ENCODE results near the gene RAB40A. TPM values are rescaled to one million over a fixed set of nuclear protein-coding genes. Genes with fewer than 3 reads are reported as not detected.

Gene RAB40A
- total RNA-seq, 1 experiment from 2014 or later: not detected

DNA sequence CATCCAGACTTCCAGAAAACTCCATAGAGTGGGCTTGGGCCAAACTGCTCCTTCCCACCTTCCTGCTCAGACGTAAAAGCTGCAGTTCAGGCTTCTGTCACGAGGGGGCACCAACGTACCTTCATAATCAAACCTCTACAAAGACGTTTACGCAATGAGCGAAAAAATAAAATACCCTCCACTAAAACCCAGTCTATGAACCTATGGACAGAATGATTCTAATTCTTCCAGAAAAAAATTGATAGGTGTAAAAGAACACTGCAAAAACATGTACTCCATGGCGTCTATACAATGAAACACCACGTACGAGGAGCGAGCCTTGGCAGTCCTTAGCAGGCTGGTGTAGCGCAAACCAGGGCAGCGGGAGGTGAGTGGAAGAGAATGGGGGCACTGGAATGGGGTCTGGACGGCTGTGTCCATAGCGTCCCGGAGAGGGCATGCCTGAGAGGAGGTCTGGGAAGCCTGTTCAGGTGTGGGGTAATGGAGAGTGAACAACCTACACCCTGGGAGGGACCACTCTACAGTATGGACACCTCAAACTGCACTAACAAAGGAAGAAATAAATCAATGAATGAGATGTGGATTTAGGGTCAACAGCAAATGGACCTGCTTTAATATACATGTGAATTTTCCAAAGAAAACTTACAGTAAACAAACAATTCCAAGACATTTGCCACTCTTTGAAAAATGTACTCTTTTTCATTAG lies 14.4 kb upstream of the RAB40A start:
- H3K27ac ChIP-seq (ENCODE audit: low read depth, low read length): no peak overlapping the region
- DNase-seq (ENCODE audit: low read depth, low spot score): peak; percentile 37
- TF ChIP-seq CEBPB (IDR thresholded peaks at IDR 0.05; ENCODE audit: low read depth) (peak; percentile 78), RAD21 (IDR thresholded peaks at IDR 0.05; ENCODE audit: low read depth) (peak; percentile 78), FOSL1 (IDR thresholded peaks at IDR 0.05; ENCODE audit: low read depth) (no peak)
- TF ChIP-seq, protein P1, sequence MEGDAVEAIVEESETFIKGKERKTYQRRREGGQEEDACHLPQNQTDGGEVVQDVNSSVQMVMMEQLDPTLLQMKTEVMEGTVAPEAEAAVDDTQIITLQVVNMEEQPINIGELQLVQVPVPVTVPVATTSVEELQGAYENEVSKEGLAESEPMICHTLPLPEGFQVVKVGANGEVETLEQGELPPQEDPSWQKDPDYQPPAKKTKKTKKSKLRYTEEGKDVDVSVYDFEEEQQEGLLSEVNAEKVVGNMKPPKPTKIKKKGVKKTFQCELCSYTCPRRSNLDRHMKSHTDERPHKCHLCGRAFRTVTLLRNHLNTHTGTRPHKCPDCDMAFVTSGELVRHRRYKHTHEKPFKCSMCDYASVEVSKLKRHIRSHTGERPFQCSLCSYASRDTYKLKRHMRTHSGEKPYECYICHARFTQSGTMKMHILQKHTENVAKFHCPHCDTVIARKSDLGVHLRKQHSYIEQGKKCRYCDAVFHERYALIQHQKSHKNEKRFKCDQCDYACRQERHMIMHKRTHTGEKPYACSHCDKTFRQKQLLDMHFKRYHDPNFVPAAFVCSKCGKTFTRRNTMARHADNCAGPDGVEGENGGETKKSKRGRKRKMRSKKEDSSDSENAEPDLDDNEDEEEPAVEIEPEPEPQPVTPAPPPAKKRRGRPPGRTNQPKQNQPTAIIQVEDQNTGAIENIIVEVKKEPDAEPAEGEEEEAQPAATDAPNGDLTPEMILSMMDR (IDR thresholded peaks at IDR 0.05 in 2 of 3, conservative IDR thresholded peaks at IDR 0.05 in 1 of 3; ENCODE audit: borderline replicate concordance in 1 of 3, insufficient read depth in 1 of 3, low read depth in 2 of 3, low read length in 2 of 3): peak; percentile 60 to 71 (median 67); a peak in 5 of 6 replicates
- no peak overlapping the region for H3K9ac ChIP-seq (ENCODE audit: low read length)
- no peaks in the 10 kb centered on the region for H3K36me3 ChIP-seq (ENCODE audit: control insufficient read depth in 1 of 2, insufficient read depth in 2 of 2, low read length in 2 of 2)
- H4K20me1 ChIP-seq (ENCODE audit: insufficient read depth): no peaks in the 10 kb centered on the region
- ChIA-PET CTCF (interaction anchor here (0.9 to 1.5 kb wide), 4 partner anchors 92 to 311 kb away, joined by 3 to 6 read pairs (median 4); no protein-coding TSS in a partner anchor), RAD21 (ENCODE audit: low non-redundant PET in 1 of 2, low total read pairs in 2 of 2, uncharacterized antibody in 2 of 2, unreplicated experiment in 2 of 2) (no interaction called here), POLR2A (interaction anchor here (1.2 kb wide), 1 partner anchor 241 kb away, joined by 3 read pairs; no protein-coding TSS in a partner anchor)
- H3K4me2 ChIP-seq (ENCODE audit: low read length): peak overlapping the region; percentile 50
- H3K9me3 ChIP-seq (ENCODE audit: control insufficient read depth in 1 of 2, insufficient read depth in 1 of 2, low read depth in 1 of 2, low read length in 2 of 2): no peaks in the 10 kb centered on the region
- no TSS peak for BruUV-seq (replicated peaks)
- peaks cover 0 to 3% of the 10 kb centered on the region in 2 experiments; a peak in 1 of 4 replicates for H3K4me1 ChIP-seq (ENCODE audit: control insufficient read depth in 1 of 2, insufficient read depth in 2 of 2, low read length in 2 of 2)
- intact Hi-C loops (cut with micrococcal nuclease): loop anchor here (1.0 to 10.0 kb wide), 4 partner anchors 154 to 601 kb away; partner anchors contain the start of gene MORF4L2
- H3K27me3 ChIP-seq (ENCODE audit: insufficient read depth, low read length): no peaks in the 10 kb centered on the region
- no peaks in the 10 kb centered on the region for H3K79me2 ChIP-seq (ENCODE audit: insufficient read depth, low read length)
- no peak overlapping the region for H3K4me3 ChIP-seq (replicated peaks in 1 of 2; ENCODE audit: low read depth in 1 of 2, low read length in 2 of 2)
- H2AFZ ChIP-seq (ENCODE audit: low read depth, low read length, poor library complexity, severe bottlenecking): peak overlapping the region; percentile 40
- H3K9me2 ChIP-seq (ENCODE audit: insufficient read depth): no peaks in the 10 kb centered on the region
- ATAC-seq: peak; percentile 82

DNA sequence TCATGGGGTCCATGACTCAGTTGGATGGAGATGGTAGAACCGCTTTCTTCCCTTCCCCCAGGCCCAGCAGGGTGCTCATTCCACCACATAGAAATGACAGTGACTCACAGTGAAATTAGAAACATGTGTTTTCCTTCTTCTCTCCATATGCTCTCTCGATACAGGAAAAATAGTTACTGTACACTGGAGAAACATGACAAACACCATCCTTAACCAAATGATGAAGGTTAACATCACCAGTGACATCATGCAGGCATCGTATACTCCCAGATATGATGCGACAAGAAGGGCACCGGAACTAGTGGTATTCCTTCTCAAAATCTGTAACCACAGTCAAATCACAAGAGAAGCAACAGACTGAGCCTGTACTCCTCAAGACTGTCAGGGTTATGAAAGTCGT lies 11.7 kb upstream of the RAB40A start:
- no peaks in the 10 kb centered on the region for H3K9me2 ChIP-seq (ENCODE audit: insufficient read depth)
- no peaks in the 10 kb centered on the region for H4K20me1 ChIP-seq (ENCODE audit: insufficient read depth)
- no peak for TF ChIP-seq SIN3A (IDR thresholded peaks at IDR 0.05; ENCODE audit: low read depth)
- TF ChIP-seq EGR1 (IDR thresholded peaks at IDR 0.05; ENCODE audit: low read depth): no peak
- TF ChIP-seq RAD21 (IDR thresholded peaks at IDR 0.05; ENCODE audit: low read depth): no peak
- intact Hi-C loops (cut with micrococcal nuclease): loop anchor here (5.0 to 10.0 kb wide), 3 partner anchors 156 to 604 kb away; partner anchors contain the start of gene MORF4L2
- H3K27ac ChIP-seq (ENCODE audit: low read depth, low read length): no peak overlapping the region
- H3K4me3 ChIP-seq (replicated peaks in 1 of 2; ENCODE audit: low read depth in 1 of 2, low read length in 2 of 2): no peak overlapping the region
- ChIA-PET POLR2A (no interaction called here), RAD21 (ENCODE audit: low non-redundant PET in 1 of 2, low total read pairs in 2 of 2, uncharacterized antibody in 2 of 2, unreplicated experiment in 2 of 2) (no interaction called here), CTCF (no interaction called here)
- H3K4me1 ChIP-seq (ENCODE audit: control insufficient read depth in 1 of 2, insufficient read depth in 2 of 2, low read length in 2 of 2): peaks cover 0 to 3% of the 10 kb centered on the region in 2 experiments; a peak in 1 of 4 replicates
- H2AFZ ChIP-seq (ENCODE audit: low read depth, low read length, poor library complexity, severe bottlenecking): no peak overlapping the region
- no peaks in the 10 kb centered on the region for H3K9me3 ChIP-seq (ENCODE audit: control insufficient read depth in 1 of 2, insufficient read depth in 1 of 2, low read depth in 1 of 2, low read length in 2 of 2)
- DNase-seq (ENCODE audit: low read depth, low spot score) (no peak), ATAC-seq (no peak)
- no peaks in the 10 kb centered on the region for H3K79me2 ChIP-seq (ENCODE audit: insufficient read depth, low read length)
- BruUV-seq (replicated peaks): no TSS peak
- no peaks in the 10 kb centered on the region for H3K27me3 ChIP-seq (ENCODE audit: insufficient read depth, low read length)
- no peak overlapping the region for H3K9ac ChIP-seq (ENCODE audit: low read length)
- no peak overlapping the region for H3K4me2 ChIP-seq (ENCODE audit: low read length)
- H3K36me3 ChIP-seq (ENCODE audit: control insufficient read depth in 1 of 2, insufficient read depth in 2 of 2, low read length in 2 of 2): no peaks in the 10 kb centered on the region
